ENCODE measurements around the gene LAPTM4A.

DNA sequence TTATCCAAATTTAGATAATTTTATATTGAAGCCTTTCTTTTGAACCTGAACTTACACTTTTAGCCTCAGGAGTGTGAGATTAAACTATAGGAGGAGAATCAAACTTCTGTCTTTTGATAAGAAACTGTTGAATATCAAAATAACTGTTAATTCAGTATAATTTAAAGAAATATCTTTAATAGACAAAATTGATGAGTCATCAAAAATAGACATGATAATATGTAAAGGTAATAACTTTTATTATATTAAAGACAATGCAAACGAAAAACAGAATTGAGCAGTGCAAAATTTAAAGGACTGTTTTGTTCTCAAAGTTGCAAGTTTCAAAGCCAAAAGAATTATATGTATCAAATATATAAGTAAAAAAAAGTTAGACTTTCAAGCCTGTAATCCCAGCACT, 59.5 kb downstream of the LAPTM4A start:
- TF ChIP-seq, protein P1, sequence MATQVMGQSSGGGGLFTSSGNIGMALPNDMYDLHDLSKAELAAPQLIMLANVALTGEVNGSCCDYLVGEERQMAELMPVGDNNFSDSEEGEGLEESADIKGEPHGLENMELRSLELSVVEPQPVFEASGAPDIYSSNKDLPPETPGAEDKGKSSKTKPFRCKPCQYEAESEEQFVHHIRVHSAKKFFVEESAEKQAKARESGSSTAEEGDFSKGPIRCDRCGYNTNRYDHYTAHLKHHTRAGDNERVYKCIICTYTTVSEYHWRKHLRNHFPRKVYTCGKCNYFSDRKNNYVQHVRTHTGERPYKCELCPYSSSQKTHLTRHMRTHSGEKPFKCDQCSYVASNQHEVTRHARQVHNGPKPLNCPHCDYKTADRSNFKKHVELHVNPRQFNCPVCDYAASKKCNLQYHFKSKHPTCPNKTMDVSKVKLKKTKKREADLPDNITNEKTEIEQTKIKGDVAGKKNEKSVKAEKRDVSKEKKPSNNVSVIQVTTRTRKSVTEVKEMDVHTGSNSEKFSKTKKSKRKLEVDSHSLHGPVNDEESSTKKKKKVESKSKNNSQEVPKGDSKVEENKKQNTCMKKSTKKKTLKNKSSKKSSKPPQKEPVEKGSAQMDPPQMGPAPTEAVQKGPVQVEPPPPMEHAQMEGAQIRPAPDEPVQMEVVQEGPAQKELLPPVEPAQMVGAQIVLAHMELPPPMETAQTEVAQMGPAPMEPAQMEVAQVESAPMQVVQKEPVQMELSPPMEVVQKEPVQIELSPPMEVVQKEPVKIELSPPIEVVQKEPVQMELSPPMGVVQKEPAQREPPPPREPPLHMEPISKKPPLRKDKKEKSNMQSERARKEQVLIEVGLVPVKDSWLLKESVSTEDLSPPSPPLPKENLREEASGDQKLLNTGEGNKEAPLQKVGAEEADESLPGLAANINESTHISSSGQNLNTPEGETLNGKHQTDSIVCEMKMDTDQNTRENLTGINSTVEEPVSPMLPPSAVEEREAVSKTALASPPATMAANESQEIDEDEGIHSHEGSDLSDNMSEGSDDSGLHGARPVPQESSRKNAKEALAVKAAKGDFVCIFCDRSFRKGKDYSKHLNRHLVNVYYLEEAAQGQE (IDR thresholded peaks at IDR 0.05; ENCODE audit: low read depth) = no peak
- TF ChIP-seq RAD21 (IDR thresholded peaks at IDR 0.05; ENCODE audit: low read depth) (no peak), ZBTB7A (IDR thresholded peaks at IDR 0.05; ENCODE audit: low read depth) (no peak)

All from Ishikawa (cell line).